ENCODE measurements around the gene DOCK2. TPM values are rescaled to one million over a fixed set of nuclear protein-coding genes. Genes with fewer than 3 reads are reported as not detected.

DOCK2 gene
- polyA plus RNA-seq, 3 donors: 57.5 to 178 (median 115) TPM

GRCh38 chr5:169711551-169712225 is 74.6 kb downstream of the DOCK2 start:
- DNase-seq: no peak
- Histone ChIP-seq H3K79me2 (ENCODE audit: insufficient read depth, low read length) (no peaks in the 10 kb centered on the region), H3K27ac (ENCODE audit: low read depth in 1 of 2, low read length in 2 of 2) (peak overlapping the region in 1 of 2 donors; percentile 22), H3K9ac (ENCODE audit: insufficient read depth, low read length, poor library complexity, severe bottlenecking) (no peak overlapping the region), H3K9me3 (replicated peaks in 1 of 2; ENCODE audit: control insufficient read depth in 1 of 2, insufficient read depth in 1 of 2, low read length in 2 of 2) (no peaks in the 10 kb centered on the region), H3K4me1 (ENCODE audit: control insufficient read depth in 1 of 2, insufficient read depth in 2 of 2, low read length in 2 of 2) (peaks cover 12% of the 10 kb centered on the region in 2 donors), H3K4me2 (replicated peaks; ENCODE audit: extremely low read depth, low read length, poor library complexity, severe bottlenecking) (no peak overlapping the region), H2AFZ (ENCODE audit: insufficient read depth, low read depth, low read length, poor library complexity, severe bottlenecking) (no peak overlapping the region), H3K36me3 (replicated peaks in 1 of 2; ENCODE audit: control insufficient read depth in 1 of 2, insufficient read depth in 2 of 2, low read length in 2 of 2) (peaks cover 98 to 100% of the 10 kb centered on the region in 2 donors), H3K27me3 (ENCODE audit: control insufficient read depth in 2 of 2, insufficient read depth in 2 of 2, low read length in 2 of 2) (no peaks in the 10 kb centered on the region), H3K4me3 (replicated peaks in 1 of 3; ENCODE audit: low read depth in 2 of 3, low read length in 3 of 3) (no peak overlapping the region), H4K20me1 (ENCODE audit: insufficient read depth, low read length) (peaks cover 78% of the 10 kb centered on the region)
- H3K4me1 Mint-ChIP-seq: peaks cover 12% of the 10 kb centered on the region
- peak overlapping the region in 1 of 7 donors; percentile 10 for H3K27ac Mint-ChIP-seq
- intact Hi-C loops (cut with micrococcal nuclease): no loop called here
- TF ChIP-seq CTCF (IDR thresholded peaks at IDR 0.05): no peak
- H3K4me3 Mint-ChIP-seq: peak overlapping the region in 1 of 2 donors; percentile 8
- peaks cover 0 to 1% (median 0%) of the 10 kb centered on the region in 3 donors for H3K27me3 Mint-ChIP-seq (ENCODE audit: low read depth in 3 of 3)
- H3K9me3 Mint-ChIP-seq: no peaks in the 10 kb centered on the region
- peaks cover 96 to 98% of the 10 kb centered on the region in 2 donors for H3K36me3 Mint-ChIP-seq
- 100% methylated on average over 2 of the region's 4 CpGs for WGBS (ENCODE audit: insufficient coverage)

- Histone ChIP-seq H3K9ac (ENCODE audit: insufficient read depth, low read length, poor library complexity, severe bottlenecking) (no peak overlapping the region), H3K79me2 (ENCODE audit: insufficient read depth, low read length) (no peaks in the 10 kb centered on the region), H3K4me1 (ENCODE audit: control insufficient read depth in 1 of 2, insufficient read depth in 2 of 2, low read length in 2 of 2) (peaks cover 18 to 20% of the 10 kb centered on the region in 2 donors), H4K20me1 (ENCODE audit: insufficient read depth, low read length) (peaks cover 79% of the 10 kb centered on the region), H3K27me3 (ENCODE audit: control insufficient read depth in 2 of 2, insufficient read depth in 2 of 2, low read length in 2 of 2) (no peaks in the 10 kb centered on the region), H3K4me3 (replicated peaks in 1 of 3; ENCODE audit: low read depth in 2 of 3, low read length in 3 of 3) (no peak overlapping the region), H3K27ac (ENCODE audit: low read depth in 1 of 2, low read length in 2 of 2) (peak overlapping the region in 1 of 2 donors; percentile 0), H3K4me2 (replicated peaks; ENCODE audit: extremely low read depth, low read length, poor library complexity, severe bottlenecking) (no peak overlapping the region), H2AFZ (ENCODE audit: insufficient read depth, low read depth, low read length, poor library complexity, severe bottlenecking) (no peak overlapping the region), H3K9me3 (replicated peaks in 1 of 2; ENCODE audit: control insufficient read depth in 1 of 2, insufficient read depth in 1 of 2, low read length in 2 of 2) (no peaks in the 10 kb centered on the region), H3K36me3 (replicated peaks in 1 of 2; ENCODE audit: control insufficient read depth in 1 of 2, insufficient read depth in 2 of 2, low read length in 2 of 2) (peaks cover 98 to 100% of the 10 kb centered on the region in 2 donors)
- H3K9me3 Mint-ChIP-seq: no peaks in the 10 kb centered on the region
- H3K4me1 Mint-ChIP-seq: peaks cover 19% of the 10 kb centered on the region
- intact Hi-C loops (cut with micrococcal nuclease): no loop called here
- no peak overlapping the region for H3K4me3 Mint-ChIP-seq
- TF ChIP-seq CTCF (IDR thresholded peaks at IDR 0.05): no peak
- peaks cover 0 to 1% (median 0%) of the 10 kb centered on the region in 3 donors for H3K27me3 Mint-ChIP-seq (ENCODE audit: low read depth in 3 of 3)
- peaks cover 92 to 94% of the 10 kb centered on the region in 2 donors for H3K36me3 Mint-ChIP-seq
- no peak overlapping the region for H3K27ac Mint-ChIP-seq
- no peak for DNase-seq
These were observed 75.4 kb downstream of the DOCK2 start for GRCh38 chr5:169712428-169712827.

All from CD14-positive monocyte (primary cell).